Caco-2 (cell line): ENCODE data around the gene KIF25. TPM values are rescaled to one million over a fixed set of nuclear protein-coding genes. Genes with fewer than 3 reads are reported as not detected.

ENCODE experiments used
- BruUV-seq: library from RNA; stranded (reverse); fragments of 400-500 nt; replicated peaks from 2 replicates; lab custom pipeline; 2021; lab: Mats Ljungman, UMichigan
- CTCF ChIA-PET: fragments of 300-600 bp; sonication (Branson Sonifier 250); formaldehyde crosslinking; loops from one replicate; lab custom pipeline; 2022; ENCODE audit warnings: antibody characterized with exemption; lab: Charles Lee
- POLR2A ChIA-PET: fragments of 300-600 bp; sonication (Branson Sonifier 250); formaldehyde crosslinking; loops from one replicate; lab custom pipeline; 2022; ENCODE audit warnings: antibody characterized with exemption; lab: Charles Lee
- DNase-seq, 2 experiments: peaks; one replicate each; pipeline versions ENCODE4 v3.0.0 to v3.0.0-alpha.2; 2020 to 2022
- H3K27me3 ChIP-seq: replicated peaks from 2 replicates; pipeline ENCODE4 v1.6.0; 2011; ENCODE audit warnings: low read length; ENCODE audit not compliant: control insufficient read depth, insufficient read depth
- H3K36me3 ChIP-seq: 2 replicates; pipeline ENCODE4 v1.5.1; 2011; ENCODE audit warnings: low read length; ENCODE audit not compliant: control insufficient read depth, insufficient read depth
- H3K4me1 ChIP-seq: fragments of 250-450 bp; sonication (Bioruptor Pico); 2 replicates; pipeline ENCODE4 v1.5.1; 2020; ENCODE audit warnings: mild to moderate bottlenecking
- H3K4me3 ChIP-seq: 2 replicates; pipeline ENCODE4 v1.5.1; 2011; ENCODE audit warnings: low read depth, mild to moderate bottlenecking, control low read depth, low read length
- H3K9me3 ChIP-seq: fragments of 250-450 bp; sonication (Bioruptor Pico); 2 replicates; pipeline ENCODE4 v1.5.1; 2020; ENCODE audit warnings: mild to moderate bottlenecking, moderate library complexity
- H3K27ac Mint-ChIP-seq: one replicate; pipeline ENCODE4 v1.8.0; 2022; ENCODE audit warnings: mixed read lengths; ENCODE audit not compliant: unreplicated experiment
- H3K27me3 Mint-ChIP-seq: one replicate; pipeline ENCODE4 v1.8.0; 2022; ENCODE audit warnings: mixed read lengths; ENCODE audit not compliant: insufficient read depth, unreplicated experiment
- H3K36me3 Mint-ChIP-seq: one replicate; pipeline ENCODE4 v1.8.0; 2022; ENCODE audit warnings: mild to moderate bottlenecking, mixed read lengths; ENCODE audit not compliant: insufficient read depth, unreplicated experiment
- H3K4me1 Mint-ChIP-seq: one replicate; pipeline ENCODE4 v1.8.0; 2022; ENCODE audit warnings: low read depth, mixed read lengths; ENCODE audit not compliant: unreplicated experiment
- H3K4me3 Mint-ChIP-seq: one replicate; pipeline ENCODE4 v1.8.0; 2022; ENCODE audit warnings: mild to moderate bottlenecking, moderate library complexity, mixed read lengths; ENCODE audit not compliant: unreplicated experiment
- H3K9me3 Mint-ChIP-seq: one replicate; pipeline ENCODE4 v1.8.0; 2022; ENCODE audit warnings: mixed read lengths; ENCODE audit not compliant: unreplicated experiment
- intact Hi-C: fragments of 100-400 bp; cut with micrococcal nuclease; formaldehyde crosslinking; loops from one replicate; pipeline ENCODE4 v1.10.0; 2022; ENCODE audit not compliant: unreplicated experiment
- total RNA-seq: library from RNA; stranded (reverse); gene quantifications from 2 replicates; pipeline ENCODE4 v1.2.3, GENCODE V29; 2022
- TF ChIP-seq, protein P1 (sequence below), 2 experiments: fragments of 200-600 bp in 1 of 2; IDR thresholded peaks; 1 replicate in 1 of 2; 2 replicates in 1 of 2; pipeline versions ENCODE4 v1.5.1 to v1.8.0; 2011 to 2022; ENCODE audit warnings: antibody characterized with exemption in 1 of 2, control low read depth in 1 of 2, inconsistent platforms in 1 of 2, low read depth in 1 of 2, low read length in 1 of 2, mild to moderate bottlenecking in 1 of 2, moderate library complexity in 1 of 2; ENCODE audit not compliant: insufficient read depth in 1 of 2, severe bottlenecking in 1 of 2, unreplicated experiment in 1 of 2

Gene KIF25
- total RNA-seq, 1 experiment from 2014 or later = not detected

DNA sequence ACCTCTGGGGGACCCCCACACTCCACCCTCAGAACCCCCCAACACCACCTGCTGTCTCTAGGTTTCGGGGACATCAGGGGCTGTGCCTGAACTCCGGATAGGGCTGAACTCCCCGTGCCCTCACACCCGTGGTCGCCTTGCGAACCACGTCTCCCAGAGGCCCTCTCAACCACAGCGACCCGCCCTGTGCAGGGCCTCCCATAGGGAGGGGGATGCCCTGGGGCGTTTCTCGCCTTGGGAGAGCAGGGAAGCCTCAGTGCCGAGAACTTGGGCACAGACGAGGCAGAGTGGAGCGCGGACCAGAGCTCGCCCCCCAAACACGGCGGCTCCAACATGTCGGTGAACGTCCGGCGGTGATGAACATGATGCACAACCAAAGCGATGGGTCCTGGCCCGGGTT lies 74.8 kb downstream of the KIF25 start:
- no peaks in the 10 kb centered on the region for H3K9me3 ChIP-seq
- Mint-ChIP-seq H3K27me3 (no peaks in the 10 kb centered on the region), H3K4me3 (no peak overlapping the region), H3K36me3 (no peaks in the 10 kb centered on the region), H3K27ac (no peak overlapping the region), H3K4me1 (no peaks in the 10 kb centered on the region), H3K9me3 (no peaks in the 10 kb centered on the region)
- intact Hi-C loops = no loop called here
- TF ChIP-seq, protein P1, sequence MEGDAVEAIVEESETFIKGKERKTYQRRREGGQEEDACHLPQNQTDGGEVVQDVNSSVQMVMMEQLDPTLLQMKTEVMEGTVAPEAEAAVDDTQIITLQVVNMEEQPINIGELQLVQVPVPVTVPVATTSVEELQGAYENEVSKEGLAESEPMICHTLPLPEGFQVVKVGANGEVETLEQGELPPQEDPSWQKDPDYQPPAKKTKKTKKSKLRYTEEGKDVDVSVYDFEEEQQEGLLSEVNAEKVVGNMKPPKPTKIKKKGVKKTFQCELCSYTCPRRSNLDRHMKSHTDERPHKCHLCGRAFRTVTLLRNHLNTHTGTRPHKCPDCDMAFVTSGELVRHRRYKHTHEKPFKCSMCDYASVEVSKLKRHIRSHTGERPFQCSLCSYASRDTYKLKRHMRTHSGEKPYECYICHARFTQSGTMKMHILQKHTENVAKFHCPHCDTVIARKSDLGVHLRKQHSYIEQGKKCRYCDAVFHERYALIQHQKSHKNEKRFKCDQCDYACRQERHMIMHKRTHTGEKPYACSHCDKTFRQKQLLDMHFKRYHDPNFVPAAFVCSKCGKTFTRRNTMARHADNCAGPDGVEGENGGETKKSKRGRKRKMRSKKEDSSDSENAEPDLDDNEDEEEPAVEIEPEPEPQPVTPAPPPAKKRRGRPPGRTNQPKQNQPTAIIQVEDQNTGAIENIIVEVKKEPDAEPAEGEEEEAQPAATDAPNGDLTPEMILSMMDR (IDR thresholded peaks at IDR 0.05; ENCODE audit: insufficient read depth in 1 of 2, low read depth in 1 of 2, low read length in 1 of 2, severe bottlenecking in 1 of 2, unreplicated experiment in 1 of 2) = no peak
- ChIA-PET CTCF (interaction anchor here (0.8 kb wide), 1 partner anchor 11 kb away, joined by 3 read pairs; no protein-coding TSS in a partner anchor), POLR2A (interaction anchor here (0.6 kb wide), 1 partner anchor 12 kb away, joined by 3 read pairs; no protein-coding TSS in a partner anchor)
- no peaks in the 10 kb centered on the region for H3K27me3 ChIP-seq
- H3K4me1 ChIP-seq = peaks cover 8% of the 10 kb centered on the region
- no peak overlapping the region for H3K4me3 ChIP-seq
- DNase-seq = no peak
- no TSS peak for BruUV-seq
- no peaks in the 10 kb centered on the region for H3K36me3 ChIP-seq

- H3K36me3 ChIP-seq = no peaks in the 10 kb centered on the region
- Mint-ChIP-seq H3K4me3 (no peak overlapping the region), H3K27me3 (no peaks in the 10 kb centered on the region), H3K36me3 (no peaks in the 10 kb centered on the region), H3K27ac (no peak overlapping the region), H3K9me3 (no peaks in the 10 kb centered on the region), H3K4me1 (no peaks in the 10 kb centered on the region)
- no peaks in the 10 kb centered on the region for H3K9me3 ChIP-seq
- DNase-seq = no peak
- TF ChIP-seq, protein P1 (IDR thresholded peaks at IDR 0.05; ENCODE audit: insufficient read depth in 1 of 2, low read depth in 1 of 2, low read length in 1 of 2, severe bottlenecking in 1 of 2, unreplicated experiment in 1 of 2) = no peak
- H3K27me3 ChIP-seq = no peaks in the 10 kb centered on the region
- BruUV-seq = no TSS peak
- CTCF ChIA-PET = no interaction called here
- peaks cover 8% of the 10 kb centered on the region for H3K4me1 ChIP-seq
- H3K4me3 ChIP-seq = no peak overlapping the region
- POLR2A ChIA-PET = interaction anchor here (0.6 kb wide), 1 partner anchor 13 kb away, joined by 3 read pairs; no protein-coding TSS in a partner anchor
- intact Hi-C loops = no loop called here
Measured at GRCh38 chr6:168072730-168073129, 75.3 kb downstream of the KIF25 start.

DNA sequence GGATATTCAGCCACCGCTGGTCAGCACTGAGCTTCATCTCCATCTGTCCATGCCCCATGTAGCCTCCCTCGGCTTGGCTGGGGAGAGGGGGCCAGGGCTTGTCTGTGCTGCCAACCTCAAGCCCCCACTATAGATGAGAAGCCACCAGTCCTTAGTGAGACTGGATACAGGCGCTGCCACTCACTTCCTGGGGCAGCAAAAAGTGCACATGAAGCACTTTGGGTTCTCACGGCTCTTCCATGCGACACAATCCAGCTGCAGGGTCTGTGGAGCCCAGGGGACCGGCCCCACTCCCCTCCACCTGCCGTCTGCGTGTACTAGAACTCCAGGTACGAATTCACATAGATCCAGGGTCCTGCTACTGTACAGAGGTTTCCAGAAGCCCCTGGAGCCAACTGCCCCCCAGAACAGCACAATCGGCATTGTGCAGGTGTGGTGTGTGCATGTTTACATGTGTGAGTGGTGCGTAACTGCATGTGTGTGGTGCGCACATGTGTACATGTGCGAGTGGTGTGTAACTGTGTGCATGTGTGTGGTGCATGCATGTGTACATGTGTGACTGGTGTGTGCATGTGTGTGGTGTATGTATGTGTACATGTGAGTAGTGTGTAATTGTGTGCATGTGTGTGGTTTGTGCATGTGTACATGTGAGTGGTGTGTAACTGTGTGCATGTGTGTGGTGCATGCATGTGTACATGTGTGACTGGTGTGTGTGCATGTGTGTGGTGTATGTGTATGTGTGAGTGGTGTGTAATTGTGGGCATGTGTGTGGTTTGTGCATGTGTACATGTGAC lies 76.7 kb downstream of the KIF25 start:
- no peaks in the 10 kb centered on the region for H3K27me3 ChIP-seq
- no peaks in the 10 kb centered on the region for H3K9me3 ChIP-seq
- TF ChIP-seq, protein P1 (IDR thresholded peaks at IDR 0.05; ENCODE audit: insufficient read depth in 1 of 2, low read depth in 1 of 2, low read length in 1 of 2, severe bottlenecking in 1 of 2, unreplicated experiment in 1 of 2) = no peak
- H3K27ac Mint-ChIP-seq = no peak overlapping the region
- no peaks in the 10 kb centered on the region for H3K36me3 ChIP-seq
- intact Hi-C loops = no loop called here
- H3K4me1 Mint-ChIP-seq = no peaks in the 10 kb centered on the region
- no peak for DNase-seq
- CTCF ChIA-PET = no interaction called here
- no peaks in the 10 kb centered on the region for H3K9me3 Mint-ChIP-seq
- H3K36me3 Mint-ChIP-seq = no peaks in the 10 kb centered on the region
- H3K4me3 Mint-ChIP-seq = no peak overlapping the region
- H3K27me3 Mint-ChIP-seq = no peaks in the 10 kb centered on the region
- no TSS peak for BruUV-seq
- POLR2A ChIA-PET = no interaction called here
- H3K4me3 ChIP-seq = no peak overlapping the region
- peaks cover 12% of the 10 kb centered on the region for H3K4me1 ChIP-seq
